Suppressor macrophage (primary cell): ENCODE results near the gene NEDD4L.

Experiments used
- DNase-seq, 4 experiments: peaks; one replicate each; pipeline ENCODE4 v3.0.0-alpha.2; 2020 to 2022

The NEDD4L gene

GRCh38 chr18:58323866-58324762, 280.1 kb downstream of the NEDD4L start:
- no peak for DNase-seq

- peak; percentile 9 to 61 (median 44) for DNase-seq
Measured at GRCh38 chr18:58324824-58325480, 280.9 kb downstream of the NEDD4L start.

- DNase-seq = no peak
Measured at GRCh38 chr18:58325494-58325893, 281.5 kb downstream of the NEDD4L start.

- no peak for DNase-seq
Measured at GRCh38 chr18:58334061-58334460, 290.0 kb downstream of the NEDD4L start.

GRCh38 chr18:58335223-58335622, 291.2 kb downstream of the NEDD4L start:
- no peak for DNase-seq

GRCh38 chr18:58335821-58336220, 291.8 kb downstream of the NEDD4L start:
- no peak for DNase-seq

- no peak for DNase-seq
Measured at GRCh38 chr18:58336605-58337004, 292.6 kb downstream of the NEDD4L start.

GRCh38 chr18:58337285-58337684, 293.3 kb downstream of the NEDD4L start:
- DNase-seq = no peak

GRCh38 chr18:58337686-58338085, 293.7 kb downstream of the NEDD4L start:
- no peak for DNase-seq

- no peak for DNase-seq
Measured at GRCh38 chr18:58338141-58338540, 294.1 kb downstream of the NEDD4L start.

GRCh38 chr18:58338961-58339592, 295.1 kb downstream of the NEDD4L start:
- no peak for DNase-seq

GRCh38 chr18:58339890-58340289, 295.9 kb downstream of the NEDD4L start:
- DNase-seq = no peak

- DNase-seq = peak in 1 of 4 experiments; percentile 47
Measured at GRCh38 chr18:58341916-58342315, 297.9 kb downstream of the NEDD4L start.

- DNase-seq = no peak
Measured at GRCh38 chr18:58344080-58344670, 300.1 kb downstream of the NEDD4L start.

- DNase-seq = no peak
Measured at GRCh38 chr18:58344861-58345463, 300.9 kb downstream of the NEDD4L start.

- no peak for DNase-seq
Measured at GRCh38 chr18:58345875-58346274, 301.8 kb downstream of the NEDD4L start.

GRCh38 chr18:58347135-58347534, 303.1 kb downstream of the NEDD4L start:
- DNase-seq = no peak

GRCh38 chr18:58348517-58348916, 304.5 kb downstream of the NEDD4L start:
- peak; percentile 56 to 95 (median 88) for DNase-seq

- DNase-seq = peak in 3 of 4 experiments; percentile 6 to 61 (median 45)
Measured at GRCh38 chr18:58348951-58349350, 304.9 kb downstream of the NEDD4L start.

- peak in 1 of 4 experiments; percentile 12 for DNase-seq
Measured at GRCh38 chr18:58349650-58350049, 305.6 kb downstream of the NEDD4L start.

- no peak for DNase-seq
Measured at GRCh38 chr18:58350526-58350925, 306.5 kb downstream of the NEDD4L start.

- no peak for DNase-seq
Measured at GRCh38 chr18:58351776-58352175, 307.8 kb downstream of the NEDD4L start.

- DNase-seq = no peak
Measured at GRCh38 chr18:58353581-58353980, 309.6 kb downstream of the NEDD4L start.
